ENCODE measurements around the gene HNRNPA1L2.
"Not testable (repeated sequence)": the region's sequence is repeated elsewhere in the genome, so short reads cannot be mapped to it uniquely, and the experiment has no call there.

HNRNPA1L2 gene

DNA sequence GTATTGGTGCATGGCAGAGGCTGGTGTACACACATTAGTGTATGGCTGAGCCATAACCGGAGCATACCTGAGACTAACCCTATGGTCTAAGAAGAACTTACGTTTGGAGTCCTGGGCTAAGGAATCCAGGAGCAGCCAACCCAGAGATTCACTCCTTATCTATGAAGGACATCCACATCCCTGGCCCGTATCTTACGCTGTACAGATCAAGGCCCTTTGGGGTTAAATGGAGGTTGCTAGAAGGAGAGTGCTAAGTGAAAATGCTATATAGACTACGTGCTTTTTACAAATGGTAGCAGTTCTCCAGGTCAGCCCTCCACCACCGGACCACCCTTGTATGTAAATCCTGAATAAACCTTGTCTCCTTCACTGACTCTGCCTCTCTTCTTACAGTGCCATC is 8.5 kb downstream of the HNRNPA1L2 start:
- DNase-seq, result no peak

DNA sequence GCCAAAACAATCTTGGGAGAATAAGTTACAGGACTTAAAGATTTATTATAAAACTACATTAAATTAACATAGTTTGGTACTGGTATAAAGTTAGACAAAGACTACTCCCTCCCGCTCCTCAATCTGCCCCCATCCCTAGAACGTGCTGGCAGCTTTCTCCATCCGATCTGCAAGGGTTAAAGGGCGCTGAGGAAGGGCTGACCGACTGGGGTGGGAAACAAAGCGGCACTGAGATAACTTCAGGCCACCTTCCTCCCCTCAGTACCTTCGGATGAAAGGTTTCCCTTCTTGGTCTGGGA is 9.6 kb downstream of the HNRNPA1L2 start:
- DNase-seq, result no peak

DNA sequence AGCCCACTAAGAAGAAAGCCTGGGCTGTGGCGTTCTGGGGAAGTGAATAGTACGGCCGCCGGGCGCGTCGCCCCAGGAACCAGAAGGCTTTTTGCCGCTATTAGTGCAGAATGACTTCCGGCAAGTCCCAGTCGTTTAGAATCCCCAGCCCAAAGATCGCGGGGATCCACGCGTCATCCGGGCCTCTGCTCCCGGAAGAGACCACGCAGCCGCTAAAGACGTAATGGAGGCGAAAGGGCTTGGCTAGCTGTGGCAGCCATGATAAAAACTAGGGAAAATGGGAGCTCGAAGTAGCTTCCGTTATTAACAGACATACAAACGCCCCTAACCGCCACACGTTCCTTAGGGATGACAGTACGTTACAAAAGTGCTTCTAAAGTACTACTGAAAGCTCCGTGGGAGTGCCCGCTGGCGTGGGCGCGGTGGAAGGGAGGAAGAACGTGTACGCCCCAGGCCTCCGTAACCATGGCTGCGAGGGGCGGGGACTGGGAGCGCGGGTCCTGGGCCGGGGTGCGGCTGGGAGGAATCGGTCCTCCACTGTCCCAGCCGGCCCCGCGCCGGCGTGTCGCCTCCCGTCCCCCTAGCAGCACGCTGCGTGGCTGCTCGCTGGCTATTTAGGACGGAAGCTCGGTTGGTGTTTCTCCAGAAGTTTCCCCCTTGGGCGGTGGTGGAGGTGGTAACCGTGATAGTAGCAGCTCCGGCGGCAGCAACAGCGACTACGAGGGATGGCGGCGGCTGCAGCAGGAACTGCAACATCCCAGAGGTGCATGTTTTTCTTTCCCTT is 10.2 kb downstream of the HNRNPA1L2 start, which contains the start of gene SUGT1:
SUGT1 (plus strand) TSS at position 641 of the 784 bp plus-strand sequence; CDS start at position 726, 85 bp downstream.
- peak; percentile 85 for DNase-seq

DNA sequence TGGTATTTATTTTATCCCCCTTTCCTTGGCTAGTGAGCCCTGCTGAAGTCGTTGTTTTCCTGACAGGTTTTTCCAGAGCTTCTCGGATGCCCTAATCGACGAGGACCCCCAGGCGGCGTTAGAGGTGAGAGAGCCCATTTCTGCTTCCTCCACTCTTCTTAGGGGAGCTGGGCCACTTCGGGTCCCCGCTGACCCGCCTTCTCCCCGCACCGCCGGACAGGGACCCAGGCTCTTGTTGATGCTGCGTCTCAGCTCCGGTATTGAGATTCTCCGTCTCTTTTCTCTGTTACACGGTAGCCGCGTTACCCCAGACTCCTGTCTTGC is 10.7 kb downstream of the HNRNPA1L2 start:
- DNase-seq, result no peak

DNA sequence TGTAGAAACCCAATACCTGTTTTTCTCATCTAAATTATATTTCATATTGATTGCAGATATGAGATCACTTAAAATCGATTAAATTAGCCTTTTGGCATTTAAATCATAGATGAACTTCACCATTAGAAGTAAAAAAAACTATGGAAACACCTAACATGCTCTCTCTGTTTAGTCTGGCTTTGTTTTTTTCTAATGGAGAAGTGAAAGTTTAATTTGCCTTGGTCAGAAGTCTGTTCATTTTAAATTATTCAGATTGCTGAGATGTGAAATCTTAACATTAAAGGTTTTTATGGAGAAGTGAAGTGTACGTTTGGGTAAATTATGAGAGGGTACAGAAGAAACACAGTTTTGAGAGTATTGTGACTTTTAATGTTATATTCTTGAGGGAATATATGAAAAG is 17.1 kb downstream of the HNRNPA1L2 start:
- DNase-seq, result no peak

DNA sequence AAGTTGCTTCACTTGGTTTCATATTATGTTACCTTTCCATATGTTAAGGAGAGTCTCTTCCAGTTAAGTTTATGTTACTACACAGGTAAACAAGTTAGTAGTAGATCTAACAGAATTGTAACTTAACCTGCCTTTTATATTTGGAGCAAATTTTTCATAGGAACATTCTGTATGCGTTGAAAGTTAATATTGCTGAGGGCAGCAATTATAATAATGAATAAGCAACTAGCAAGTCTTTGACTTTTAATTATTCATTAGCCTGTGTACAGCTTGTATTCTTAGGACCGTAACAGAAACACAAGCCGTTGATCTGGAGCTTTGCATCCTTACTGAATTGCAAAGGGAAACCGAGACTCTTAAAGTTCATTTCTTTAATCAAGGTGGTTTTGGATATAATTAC is 22.0 kb downstream of the HNRNPA1L2 start:
- DNase-seq, result no peak

DNA sequence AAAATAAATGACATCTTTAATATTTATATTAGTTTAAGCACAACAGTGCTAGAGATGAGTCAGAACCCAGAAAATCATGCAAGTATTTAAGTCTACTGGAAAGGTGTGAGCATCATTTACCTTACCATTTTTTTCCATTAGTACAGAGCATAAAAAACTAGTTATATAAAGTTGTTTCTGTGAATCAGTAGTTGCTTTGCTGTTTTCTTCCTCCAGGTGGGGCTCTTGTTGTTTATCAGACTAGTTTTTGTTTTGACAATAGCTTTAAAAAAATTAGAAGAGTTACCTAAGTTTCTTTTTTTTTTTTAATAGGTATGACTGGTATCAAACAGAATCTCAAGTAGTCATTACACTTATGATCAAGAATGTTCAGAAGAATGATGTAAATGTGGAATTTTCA is 23.1 kb downstream of the HNRNPA1L2 start:
- peak; percentile 1 for DNase-seq

DNA sequence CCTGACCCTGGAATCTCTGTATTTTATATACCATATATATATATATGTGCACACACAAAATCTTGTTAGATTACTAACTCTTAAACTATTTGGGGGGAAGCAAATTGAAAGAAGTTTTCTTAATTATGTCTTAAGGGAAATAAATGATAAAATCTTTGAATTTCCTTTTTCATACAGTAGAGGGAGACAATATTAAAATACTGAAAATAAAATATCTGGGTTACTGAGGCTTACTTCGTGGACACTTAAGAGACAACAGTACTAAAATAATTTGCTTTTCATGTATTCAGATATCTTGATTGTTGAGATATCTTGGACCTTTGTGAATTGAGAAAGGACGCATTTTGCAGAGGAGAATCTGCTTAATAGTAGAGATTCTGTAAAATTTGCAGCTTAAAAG is 27.4 kb downstream of the HNRNPA1L2 start:
- DNase-seq, result no peak

DNA sequence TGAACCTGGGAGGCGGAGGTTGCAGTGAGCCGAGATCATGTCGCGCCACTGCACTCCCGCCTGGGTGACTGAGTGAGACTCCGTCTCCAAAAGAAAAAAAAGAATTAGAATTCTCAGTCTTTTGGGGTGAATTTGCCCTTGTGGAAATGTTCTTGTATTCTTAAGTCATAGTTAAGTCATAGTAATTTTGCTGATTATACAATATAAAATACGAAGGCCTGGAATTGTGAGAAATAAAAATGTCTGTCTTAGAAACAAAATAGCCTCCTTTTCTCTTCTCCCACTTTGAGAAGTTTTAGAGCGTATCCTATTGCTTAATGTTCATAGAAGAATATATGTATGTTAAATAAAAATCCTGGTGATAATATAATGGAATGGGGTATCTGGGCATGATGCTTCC is 28.5 kb downstream of the HNRNPA1L2 start:
- no peak for DNase-seq

DNA sequence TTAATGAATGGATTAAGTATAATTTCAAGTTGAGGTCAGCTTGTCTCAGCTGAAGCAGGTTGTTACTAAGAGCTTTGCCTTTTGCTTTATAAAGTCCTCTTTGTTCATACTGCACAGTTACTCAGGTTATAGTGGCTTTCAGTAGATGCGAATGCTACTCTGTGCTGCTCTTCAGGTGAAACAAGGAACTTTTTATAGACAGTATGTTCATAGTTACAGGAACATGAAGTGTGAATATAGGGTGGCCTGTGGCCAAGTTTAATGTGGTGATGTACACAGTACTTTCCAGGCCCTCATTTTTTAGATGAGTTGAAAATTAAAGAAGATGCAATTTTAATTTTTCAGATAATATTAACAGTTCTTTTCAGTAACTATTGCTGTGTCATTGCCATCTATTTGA is 31.2 kb downstream of the HNRNPA1L2 start:
- no peak for DNase-seq

DNA sequence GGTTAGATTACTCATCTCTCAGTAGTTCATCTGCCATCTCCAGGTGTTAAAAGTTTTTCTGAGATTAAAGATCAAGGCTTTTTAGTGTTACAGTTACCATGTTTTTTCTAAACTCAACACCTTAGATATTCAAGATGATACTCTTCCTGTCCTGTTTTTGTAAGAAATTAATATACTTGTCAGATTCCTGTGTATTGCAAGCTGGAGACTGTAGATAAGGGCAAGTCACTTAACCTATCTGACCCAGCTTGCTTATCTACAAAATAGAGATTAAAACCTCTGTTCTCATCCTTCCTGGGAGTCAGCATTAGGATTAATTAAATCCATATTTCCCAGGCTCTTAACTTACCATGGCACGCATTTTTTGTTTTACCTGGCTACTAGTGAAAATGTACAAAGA is 35.6 kb downstream of the HNRNPA1L2 start:
- DNase-seq, result no peak

DNA sequence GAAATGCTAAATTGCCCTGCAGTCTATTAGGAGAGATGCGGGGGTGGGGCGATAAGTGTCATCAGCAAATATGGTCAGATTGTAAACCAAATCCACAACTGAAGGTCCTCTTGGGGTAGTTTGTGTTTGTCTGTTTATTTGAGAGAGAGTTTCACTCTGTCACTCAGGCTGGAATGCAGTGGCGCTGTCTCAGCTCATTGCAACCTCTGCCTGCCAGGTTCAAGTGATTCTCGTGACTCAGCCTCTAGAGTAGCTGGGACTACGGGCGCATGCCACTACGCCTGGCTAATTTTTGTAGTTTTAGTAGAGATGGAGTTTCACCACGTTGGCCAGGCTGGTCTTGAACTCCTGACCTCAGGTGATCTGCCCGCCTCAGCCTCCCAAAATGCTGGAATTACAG is 43.6 kb downstream of the HNRNPA1L2 start:
- DNase-seq, result not testable (repeated sequence)

DNA sequence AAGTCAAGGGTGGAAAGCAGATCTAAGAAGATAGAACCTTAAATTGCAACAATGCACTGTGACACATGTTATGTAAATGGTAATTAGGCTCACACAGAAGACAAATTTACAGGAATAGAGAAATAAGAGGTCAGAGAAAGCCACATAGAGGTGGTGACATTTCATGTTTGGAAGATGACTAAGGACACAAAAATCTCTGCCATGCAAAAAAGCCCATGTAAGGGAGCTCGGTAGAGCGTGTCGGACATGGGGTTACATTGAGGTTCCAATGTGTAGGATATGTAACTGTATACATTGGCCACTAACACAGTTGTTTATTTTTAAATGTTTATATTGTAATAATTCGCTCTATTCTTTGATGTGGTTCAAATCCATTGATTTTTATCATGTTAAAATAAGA is 44.1 kb downstream of the HNRNPA1L2 start:
- DNase-seq, result no peak

Data from NCI-H2029 treated with DMSO at 0.1 percent for 48 hours (cell line).